ENCODE measurements around the gene CDC37. TPM values are rescaled to one million over a fixed set of nuclear protein-coding genes. Genes with fewer than 3 reads are reported as not detected.

The CDC37 gene
- total RNA-seq, 1 experiment from 2014 or later: 260 TPM

DNA sequence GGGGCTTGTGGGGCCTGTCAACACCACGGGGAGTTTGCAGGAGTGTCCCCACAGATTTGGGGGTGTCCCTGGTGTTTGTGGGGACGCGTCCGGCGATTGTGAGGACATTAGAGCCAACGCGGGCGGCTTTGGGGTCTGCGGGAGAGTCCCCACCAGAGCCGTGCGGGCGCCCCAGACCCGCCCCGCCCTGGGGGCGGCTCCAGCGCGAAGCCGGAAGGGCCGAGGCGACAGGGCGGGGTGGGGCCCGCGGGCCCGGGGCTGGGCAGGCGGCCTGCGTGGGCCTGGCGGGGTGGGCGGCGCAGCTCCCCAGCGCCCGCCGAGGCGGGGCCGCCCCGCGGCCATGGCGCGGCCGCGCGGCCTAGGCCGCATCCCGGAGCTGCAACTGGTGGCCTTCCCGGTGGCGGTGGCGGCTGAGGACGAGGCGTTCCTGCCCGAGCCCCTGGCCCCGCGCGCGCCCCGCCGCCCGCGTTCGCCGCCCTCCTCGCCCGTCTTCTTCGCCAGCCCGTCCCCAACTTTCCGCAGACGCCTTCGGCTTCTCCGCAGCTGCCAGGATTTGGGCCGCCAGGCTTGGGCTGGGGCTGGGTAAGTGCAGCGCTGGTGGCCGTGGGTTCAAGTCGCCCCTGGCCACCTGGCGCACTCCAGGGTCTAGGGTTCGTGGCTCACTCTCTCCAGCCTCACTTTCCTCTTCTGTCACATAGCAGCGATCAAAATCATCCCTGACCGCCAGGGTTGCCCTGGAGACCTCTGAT lies 27.3 kb upstream of the CDC37 start:
- H2AFZ ChIP-seq (ENCODE audit: low read depth, low read length, poor library complexity, severe bottlenecking): no peak overlapping the region
- H3K4me2 ChIP-seq (ENCODE audit: low read length): peak overlapping the region; percentile 97
- H3K27me3 ChIP-seq (ENCODE audit: insufficient read depth, low read length): no peaks in the 10 kb centered on the region
- TF ChIP-seq SRF (IDR thresholded peaks at IDR 0.05; ENCODE audit: low read depth): no peak
- no peak for TF ChIP-seq ZNF274 (IDR thresholded peaks at IDR 0.05; ENCODE audit: low read depth, low read length)
- TF ChIP-seq, protein P1, sequence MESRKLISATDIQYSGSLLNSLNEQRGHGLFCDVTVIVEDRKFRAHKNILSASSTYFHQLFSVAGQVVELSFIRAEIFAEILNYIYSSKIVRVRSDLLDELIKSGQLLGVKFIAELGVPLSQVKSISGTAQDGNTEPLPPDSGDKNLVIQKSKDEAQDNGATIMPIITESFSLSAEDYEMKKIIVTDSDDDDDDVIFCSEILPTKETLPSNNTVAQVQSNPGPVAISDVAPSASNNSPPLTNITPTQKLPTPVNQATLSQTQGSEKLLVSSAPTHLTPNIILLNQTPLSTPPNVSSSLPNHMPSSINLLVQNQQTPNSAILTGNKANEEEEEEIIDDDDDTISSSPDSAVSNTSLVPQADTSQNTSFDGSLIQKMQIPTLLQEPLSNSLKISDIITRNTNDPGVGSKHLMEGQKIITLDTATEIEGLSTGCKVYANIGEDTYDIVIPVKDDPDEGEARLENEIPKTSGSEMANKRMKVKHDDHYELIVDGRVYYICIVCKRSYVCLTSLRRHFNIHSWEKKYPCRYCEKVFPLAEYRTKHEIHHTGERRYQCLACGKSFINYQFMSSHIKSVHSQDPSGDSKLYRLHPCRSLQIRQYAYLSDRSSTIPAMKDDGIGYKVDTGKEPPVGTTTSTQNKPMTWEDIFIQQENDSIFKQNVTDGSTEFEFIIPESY (IDR thresholded peaks at IDR 0.05; ENCODE audit: extremely low read depth, insufficient replicate concordance, low read length): no peak
- TF ChIP-seq POLR2AphosphoS5 (IDR thresholded peaks at IDR 0.05; ENCODE audit: low read depth, low read length): peak; percentile 52; the same call in 1 of the 2 replicates
- TF ChIP-seq ZFX (IDR thresholded peaks at IDR 0.05): peak; percentile 86
- TF ChIP-seq RAD21 (IDR thresholded peaks at IDR 0.05; ENCODE audit: low read depth): no peak
- peak; percentile 46 for TF ChIP-seq POLR2A (IDR thresholded peaks at IDR 0.05; ENCODE audit: borderline replicate concordance, extremely low read depth, insufficient read depth, insufficient read length)
- TF ChIP-seq, protein P2, sequence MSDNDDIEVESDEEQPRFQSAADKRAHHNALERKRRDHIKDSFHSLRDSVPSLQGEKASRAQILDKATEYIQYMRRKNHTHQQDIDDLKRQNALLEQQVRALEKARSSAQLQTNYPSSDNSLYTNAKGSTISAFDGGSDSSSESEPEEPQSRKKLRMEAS (IDR thresholded peaks at IDR 0.05): no peak
- TF ChIP-seq, protein P3, sequence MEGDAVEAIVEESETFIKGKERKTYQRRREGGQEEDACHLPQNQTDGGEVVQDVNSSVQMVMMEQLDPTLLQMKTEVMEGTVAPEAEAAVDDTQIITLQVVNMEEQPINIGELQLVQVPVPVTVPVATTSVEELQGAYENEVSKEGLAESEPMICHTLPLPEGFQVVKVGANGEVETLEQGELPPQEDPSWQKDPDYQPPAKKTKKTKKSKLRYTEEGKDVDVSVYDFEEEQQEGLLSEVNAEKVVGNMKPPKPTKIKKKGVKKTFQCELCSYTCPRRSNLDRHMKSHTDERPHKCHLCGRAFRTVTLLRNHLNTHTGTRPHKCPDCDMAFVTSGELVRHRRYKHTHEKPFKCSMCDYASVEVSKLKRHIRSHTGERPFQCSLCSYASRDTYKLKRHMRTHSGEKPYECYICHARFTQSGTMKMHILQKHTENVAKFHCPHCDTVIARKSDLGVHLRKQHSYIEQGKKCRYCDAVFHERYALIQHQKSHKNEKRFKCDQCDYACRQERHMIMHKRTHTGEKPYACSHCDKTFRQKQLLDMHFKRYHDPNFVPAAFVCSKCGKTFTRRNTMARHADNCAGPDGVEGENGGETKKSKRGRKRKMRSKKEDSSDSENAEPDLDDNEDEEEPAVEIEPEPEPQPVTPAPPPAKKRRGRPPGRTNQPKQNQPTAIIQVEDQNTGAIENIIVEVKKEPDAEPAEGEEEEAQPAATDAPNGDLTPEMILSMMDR (IDR thresholded peaks at IDR 0.05 in 2 of 3, conservative IDR thresholded peaks at IDR 0.05 in 1 of 3; ENCODE audit: borderline replicate concordance in 1 of 3, insufficient read depth in 1 of 3, low read depth in 2 of 3, low read length in 2 of 3): 0 out of 6 replicates have a peak, but pooled peaks of 1 of the 3 experiments have one; percentile 1
- TF ChIP-seq YY1 (IDR thresholded peaks at IDR 0.05; ENCODE audit: extremely low read depth, insufficient replicate concordance, low read depth, low read length): peak; percentile 20
- no peak for TF ChIP-seq TCF7L2 (IDR thresholded peaks at IDR 0.05; ENCODE audit: borderline replicate concordance, extremely low read depth, insufficient read depth, insufficient read length)
- no peak for TF ChIP-seq JUND (IDR thresholded peaks at IDR 0.05)
- H3K4me1 ChIP-seq (ENCODE audit: control insufficient read depth in 1 of 2, insufficient read depth in 2 of 2, low read length in 2 of 2): peaks cover 19 to 38% of the 10 kb centered on the region in 2 experiments
- peak overlapping the region; percentile 79 for H3K9ac ChIP-seq (ENCODE audit: low read length)
- CTCF ChIA-PET: interaction anchor here (0.5 to 1.3 kb wide), 4 partner anchors 10 to 63 kb away, joined by 3 to 5 read pairs (median 4); partner anchors contain the start of genes CDC37 and PDE4A
- no peaks in the 10 kb centered on the region for H3K9me2 ChIP-seq (ENCODE audit: insufficient read depth)
- BruUV-seq (replicated peaks): no TSS peak
- H4K20me1 ChIP-seq (ENCODE audit: insufficient read depth): no peaks in the 10 kb centered on the region
- H3K27ac ChIP-seq (ENCODE audit: low read depth, low read length): peak overlapping the region; percentile 87
- DNase-seq (ENCODE audit: low read depth, low spot score) (no peak), ATAC-seq (peak; percentile 73)
- H3K9me3 ChIP-seq (ENCODE audit: control insufficient read depth in 1 of 2, insufficient read depth in 1 of 2, low read depth in 1 of 2, low read length in 2 of 2): no peaks in the 10 kb centered on the region
- H3K36me3 ChIP-seq (ENCODE audit: control insufficient read depth in 1 of 2, insufficient read depth in 2 of 2, low read length in 2 of 2): no peaks in the 10 kb centered on the region
- RAD21 ChIA-PET (ENCODE audit: low non-redundant PET in 1 of 2, low total read pairs in 2 of 2, uncharacterized antibody in 2 of 2, unreplicated experiment in 2 of 2): no interaction called here
- intact Hi-C loops (cut with micrococcal nuclease): no loop called here
- peak overlapping the region; percentile 48 to 82 for H3K4me3 ChIP-seq (replicated peaks in 1 of 2; ENCODE audit: low read depth in 1 of 2, low read length in 2 of 2)
- POLR2A ChIA-PET: no interaction called here
- peaks cover 40% of the 10 kb centered on the region for H3K79me2 ChIP-seq (ENCODE audit: insufficient read depth, low read length)
